ENCODE results near the gene YWHAG. TPM values are rescaled to one million over a fixed set of nuclear protein-coding genes. Genes with fewer than 3 reads are reported as not detected.

Gene YWHAG
- total RNA-seq, 1 experiment from 2014 or later = 241 TPM

DNA sequence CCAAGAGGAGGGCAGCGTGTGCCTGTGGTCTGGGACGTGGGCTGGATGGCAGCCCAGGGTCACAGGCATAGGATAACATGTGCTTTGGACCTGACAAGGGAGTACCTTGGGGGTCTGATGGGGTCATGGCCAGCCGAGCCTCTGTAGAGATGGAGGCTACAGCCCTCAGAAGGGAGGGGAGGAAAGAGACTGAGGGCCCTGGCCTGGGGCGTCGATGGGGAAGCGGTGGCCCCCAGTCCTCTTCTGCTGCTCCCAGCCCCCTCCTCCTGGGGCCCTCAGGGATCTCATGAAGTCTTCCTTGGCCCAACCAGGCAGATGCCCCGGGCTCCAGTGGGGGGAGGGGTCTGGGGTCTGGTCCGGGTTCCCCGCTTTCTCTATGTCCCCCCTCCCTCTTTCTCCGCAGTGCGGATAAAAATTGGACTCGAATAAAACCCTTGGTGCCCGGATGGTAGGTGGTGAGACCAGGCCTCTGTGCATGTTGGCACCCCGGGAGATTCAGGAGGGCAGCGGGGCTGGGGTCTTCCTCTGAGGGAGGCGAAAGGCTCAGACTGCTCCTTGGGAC lies 71.9 kb downstream of the YWHAG start:
- Histone ChIP-seq H3K9me3 (ENCODE audit: control insufficient read depth, low read depth, low read length) (no peaks in the 10 kb centered on the region), H4K91ac (ENCODE audit: insufficient read length, low read depth, low read length) (no peak overlapping the region), H2BK15ac (ENCODE audit: low read depth, low read length) (no peak overlapping the region), H4K20me1 (ENCODE audit: control insufficient read depth, insufficient read depth, insufficient read length) (no peaks in the 10 kb centered on the region), H3K18ac (ENCODE audit: insufficient read length, low read depth, low read length) (no peak overlapping the region), H3K23me2 (ENCODE audit: insufficient read length, low read depth, low read length, poor library complexity, severe bottlenecking) (peaks cover 4% of the 10 kb centered on the region), H2BK5ac (ENCODE audit: insufficient read length, low read length) (no peak overlapping the region), H2BK12ac (ENCODE audit: insufficient read length, low read depth, low read length) (no peak overlapping the region), H2BK120ac (ENCODE audit: low read depth, low read length, poor library complexity, severe bottlenecking) (no peak overlapping the region), H4K8ac (replicated peaks; ENCODE audit: insufficient read length, low read depth, low read length) (no peak overlapping the region), H3K9ac (ENCODE audit: extremely low read depth, insufficient read length, low read length) (no peak overlapping the region), H2AK5ac (ENCODE audit: insufficient read length, low read length) (no peak overlapping the region), H3K23ac (ENCODE audit: insufficient read length, low read depth, low read length) (no peak overlapping the region), H3T11ph (ENCODE audit: low read length) (no peak overlapping the region), H3K27me3 (ENCODE audit: insufficient read depth, low read length) (no peaks in the 10 kb centered on the region; the same call in 1 of the 2 replicates), H3K4me1 (ENCODE audit: insufficient read depth, low read length) (peaks cover 4% of the 10 kb centered on the region; the same call in 1 of the 2 replicates), H3K79me2 (ENCODE audit: insufficient read depth, low read length) (no peaks in the 10 kb centered on the region), H2BK20ac (ENCODE audit: low read depth, low read length, poor library complexity, severe bottlenecking) (no peak overlapping the region), H3K14ac (ENCODE audit: insufficient read depth, low read length) (no peak overlapping the region), H3K56ac (ENCODE audit: insufficient read length, low read depth, low read length) (no peak overlapping the region), H2AFZ (ENCODE audit: low read length) (no peak overlapping the region), H4K5ac (ENCODE audit: insufficient read length, low read depth, low read length) (no peak overlapping the region), H3K4ac (ENCODE audit: low read depth, low read length) (no peak overlapping the region), H3K27ac (ENCODE audit: insufficient read length, low read depth, low read length) (no peak overlapping the region), H3K4me2 (ENCODE audit: insufficient read depth, insufficient read length, low read length) (no peak overlapping the region), H3K79me1 (ENCODE audit: insufficient read depth, low read depth, low read length, poor library complexity, severe bottlenecking) (no peaks in the 10 kb centered on the region)
- H3K9me3 Mint-ChIP-seq = no peaks in the 10 kb centered on the region; a peak in 1 of 5 replicates
- H3K36me3 Mint-ChIP-seq (ENCODE audit: insufficient read depth in 1 of 3, low read depth in 3 of 3) = peaks cover 4 to 23% (median 9%) of the 10 kb centered on the region in 3 experiments
- TF ChIP-seq, protein P1, sequence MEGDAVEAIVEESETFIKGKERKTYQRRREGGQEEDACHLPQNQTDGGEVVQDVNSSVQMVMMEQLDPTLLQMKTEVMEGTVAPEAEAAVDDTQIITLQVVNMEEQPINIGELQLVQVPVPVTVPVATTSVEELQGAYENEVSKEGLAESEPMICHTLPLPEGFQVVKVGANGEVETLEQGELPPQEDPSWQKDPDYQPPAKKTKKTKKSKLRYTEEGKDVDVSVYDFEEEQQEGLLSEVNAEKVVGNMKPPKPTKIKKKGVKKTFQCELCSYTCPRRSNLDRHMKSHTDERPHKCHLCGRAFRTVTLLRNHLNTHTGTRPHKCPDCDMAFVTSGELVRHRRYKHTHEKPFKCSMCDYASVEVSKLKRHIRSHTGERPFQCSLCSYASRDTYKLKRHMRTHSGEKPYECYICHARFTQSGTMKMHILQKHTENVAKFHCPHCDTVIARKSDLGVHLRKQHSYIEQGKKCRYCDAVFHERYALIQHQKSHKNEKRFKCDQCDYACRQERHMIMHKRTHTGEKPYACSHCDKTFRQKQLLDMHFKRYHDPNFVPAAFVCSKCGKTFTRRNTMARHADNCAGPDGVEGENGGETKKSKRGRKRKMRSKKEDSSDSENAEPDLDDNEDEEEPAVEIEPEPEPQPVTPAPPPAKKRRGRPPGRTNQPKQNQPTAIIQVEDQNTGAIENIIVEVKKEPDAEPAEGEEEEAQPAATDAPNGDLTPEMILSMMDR (conservative IDR thresholded peaks at IDR 0.05) = no peak
- H3K4me3 Mint-ChIP-seq = no peak overlapping the region
- no peak for DNase-seq
- peaks cover 29% of the 10 kb centered on the region for H3K27me3 Mint-ChIP-seq (ENCODE audit: low read depth)
- no CpG with 5 or more reads among the region's 16 CpGs for WGBS (ENCODE audit: extremely low coverage, insufficient read length, low lambda C conversion rate)
- H3K4me1 Mint-ChIP-seq = peaks cover 17 to 30% of the 10 kb centered on the region in 2 experiments
- peak overlapping the region in 1 of 3 experiments; percentile 11; a peak in 1 of 7 replicates for H3K27ac Mint-ChIP-seq
